SU-DHL-6 (cell line): ENCODE results near the gene CEP135.
"Not testable (repeated sequence)": the region's sequence is repeated elsewhere in the genome, so short reads cannot be mapped to it uniquely, and the experiment has no call there.

Source experiments
- H2AFZ ChIP-seq: fragments of 200-600 bp; sonication (generic); 2 replicates; pipeline ENCODE4 v1.6.1; 2014; ENCODE audit warnings: low read depth, mild to moderate bottlenecking, moderate library complexity, mixed read lengths, antibody characterized with exemption, low read length; ENCODE audit not compliant: severe bottlenecking
- H3F3A ChIP-seq: fragments of 200-600 bp; shearing (Covaris generic); 2 replicates; pipeline ENCODE4 v1.6.0; 2016; ENCODE audit warnings: antibody characterized with exemption, mild to moderate bottlenecking; ENCODE audit not compliant: insufficient read depth
- H3K27ac ChIP-seq: fragments of 200-600 bp; sonication (generic); 2 replicates; pipeline ENCODE4 v1.5.1; 2016; ENCODE audit warnings: low read depth, mild to moderate bottlenecking, low read length, moderate library complexity, mixed read lengths
- H3K27me3 ChIP-seq: fragments of 200-600 bp; sonication (generic), shearing (Covaris generic); 2 replicates; pipeline ENCODE4 v1.6.0; 2014; ENCODE audit warnings: mild to moderate bottlenecking, low read length
- H3K36me3 ChIP-seq: fragments of 200-600 bp; sonication (generic); 2 replicates; pipeline ENCODE4 v1.6.1; 2014; ENCODE audit warnings: mild to moderate bottlenecking, low read length, mixed read lengths
- H3K4me2 ChIP-seq: fragments of 300-600, 200-600 bp; shearing (Covaris generic), sonication (generic); 2 replicates; pipeline ENCODE4 v1.6.0; 2014; ENCODE audit warnings: low read length, low read depth, mild to moderate bottlenecking; ENCODE audit not compliant: poor library complexity, severe bottlenecking
- H3K4me3 ChIP-seq: fragments of 200-600 bp; sonication (generic); 2 replicates; pipeline ENCODE4 v1.5.1; 2014; ENCODE audit warnings: antibody characterized with exemption, low read length, mild to moderate bottlenecking, mixed read lengths; ENCODE audit not compliant: insufficient read depth, poor library complexity, severe bottlenecking
- H3K79me2 ChIP-seq: fragments of 200-600 bp; sonication (generic); 2 replicates; pipeline ENCODE4 v1.6.1; 2014; ENCODE audit warnings: mild to moderate bottlenecking, low read length, moderate library complexity; ENCODE audit not compliant: insufficient read depth
- H3K9ac ChIP-seq: fragments of 200-600 bp; sonication (generic); 2 replicates; pipeline ENCODE4 v1.7.0; 2014; ENCODE audit warnings: mild to moderate bottlenecking, low read length
- H3K9me2 ChIP-seq: fragments of 200-600 bp; sonication (generic); replicated peaks from 2 replicates; pipeline ENCODE4 v1.6.1; 2014; ENCODE audit warnings: low read length; ENCODE audit not compliant: insufficient read depth
- H3K9me3 ChIP-seq: fragments of 200-600 bp; sonication (generic); 2 replicates; pipeline ENCODE4 v1.6.1; 2014; ENCODE audit warnings: low read length, mixed read lengths; ENCODE audit not compliant: insufficient read depth
- H4K20me1 ChIP-seq: fragments of 200-600 bp; sonication (generic); 2 replicates; pipeline ENCODE4 v1.6.1; 2014; ENCODE audit warnings: low read depth, mild to moderate bottlenecking, antibody characterized with exemption, low read length, moderate library complexity, mixed read lengths
- EZH2phosphoT487 ChIP-seq: fragments of 200-600 bp; sonication (generic), shearing (Covaris generic); conservative IDR thresholded peaks from 2 replicates; pipeline ENCODE4 v1.6.1; 2018; ENCODE audit warnings: mild to moderate bottlenecking, antibody characterized with exemption, low read length, moderate library complexity, mixed read lengths
- TF ChIP-seq, protein P1 (sequence below): fragments of 200-600 bp; sonication (generic); IDR thresholded peaks from one replicate; pipeline ENCODE4 v1.5.1; 2017; ENCODE audit warnings: antibody characterized with exemption, mild to moderate bottlenecking, low read length, moderate library complexity; ENCODE audit not compliant: insufficient read depth, poor library complexity, severe bottlenecking

CEP135 gene

DNA sequence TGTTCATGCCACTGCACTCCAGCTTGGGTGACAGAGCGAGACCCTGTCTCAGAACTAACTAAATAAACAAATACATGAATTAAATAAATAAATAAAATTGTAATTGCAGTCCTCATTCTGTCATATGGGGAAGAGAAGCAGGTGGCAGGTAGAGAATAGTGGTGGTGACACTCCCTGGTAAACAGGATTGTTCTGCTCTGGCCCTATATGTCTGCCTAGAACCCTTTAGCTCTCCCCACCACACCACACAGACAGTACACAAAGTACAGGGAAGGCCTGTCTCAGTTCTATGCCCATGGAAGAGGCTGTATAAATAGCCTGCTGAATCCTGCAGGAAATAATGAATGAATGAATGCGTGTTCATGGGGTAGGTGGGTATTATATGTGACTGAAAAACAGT is 117.7 kb downstream of the CEP135 start:
- Histone ChIP-seq H3F3A (no peaks in the 10 kb centered on the region), H3K9ac (no peak overlapping the region), H3K9me2 (no peaks in the 10 kb centered on the region), H3K4me3 (no peak overlapping the region), H3K9me3 (no peaks in the 10 kb centered on the region), H3K36me3 (no peaks in the 10 kb centered on the region), H3K4me2 (no peak overlapping the region), H2AFZ (no peak overlapping the region), H3K27me3 (no peaks in the 10 kb centered on the region), H4K20me1 (no peaks in the 10 kb centered on the region), H3K27ac (no peak overlapping the region), H3K79me2 (no peaks in the 10 kb centered on the region)
- TF ChIP-seq, protein P1, sequence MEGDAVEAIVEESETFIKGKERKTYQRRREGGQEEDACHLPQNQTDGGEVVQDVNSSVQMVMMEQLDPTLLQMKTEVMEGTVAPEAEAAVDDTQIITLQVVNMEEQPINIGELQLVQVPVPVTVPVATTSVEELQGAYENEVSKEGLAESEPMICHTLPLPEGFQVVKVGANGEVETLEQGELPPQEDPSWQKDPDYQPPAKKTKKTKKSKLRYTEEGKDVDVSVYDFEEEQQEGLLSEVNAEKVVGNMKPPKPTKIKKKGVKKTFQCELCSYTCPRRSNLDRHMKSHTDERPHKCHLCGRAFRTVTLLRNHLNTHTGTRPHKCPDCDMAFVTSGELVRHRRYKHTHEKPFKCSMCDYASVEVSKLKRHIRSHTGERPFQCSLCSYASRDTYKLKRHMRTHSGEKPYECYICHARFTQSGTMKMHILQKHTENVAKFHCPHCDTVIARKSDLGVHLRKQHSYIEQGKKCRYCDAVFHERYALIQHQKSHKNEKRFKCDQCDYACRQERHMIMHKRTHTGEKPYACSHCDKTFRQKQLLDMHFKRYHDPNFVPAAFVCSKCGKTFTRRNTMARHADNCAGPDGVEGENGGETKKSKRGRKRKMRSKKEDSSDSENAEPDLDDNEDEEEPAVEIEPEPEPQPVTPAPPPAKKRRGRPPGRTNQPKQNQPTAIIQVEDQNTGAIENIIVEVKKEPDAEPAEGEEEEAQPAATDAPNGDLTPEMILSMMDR: no peak
- TF ChIP-seq EZH2phosphoT487: no peak

DNA sequence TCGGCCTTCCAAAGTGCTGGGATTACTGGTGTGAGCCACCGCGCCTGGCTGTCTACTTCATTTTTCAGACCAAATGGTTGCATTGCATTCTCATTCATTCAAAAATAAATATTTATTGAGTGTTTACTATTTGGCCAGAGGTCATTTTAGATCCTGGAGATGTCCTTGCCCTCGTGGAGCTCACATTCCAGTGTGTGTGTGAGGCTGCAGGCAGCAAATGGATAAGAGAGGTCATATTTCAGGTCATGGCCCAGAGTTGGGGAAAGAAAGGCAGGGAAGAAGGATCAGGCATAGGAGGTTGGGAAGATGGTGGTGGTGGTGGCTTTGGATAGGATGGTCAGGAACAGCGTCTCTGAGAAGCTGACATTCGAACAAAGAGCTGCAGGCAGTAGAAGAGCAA is 119.1 kb downstream of the CEP135 start:
- no peaks in the 10 kb centered on the region for H3K79me2 ChIP-seq
- no peak overlapping the region for H3K4me2 ChIP-seq
- no peaks in the 10 kb centered on the region for H3K9me3 ChIP-seq
- no peak overlapping the region for H3K27ac ChIP-seq
- no peaks in the 10 kb centered on the region for H3F3A ChIP-seq
- no peak overlapping the region for H2AFZ ChIP-seq
- no peaks in the 10 kb centered on the region for H3K9me2 ChIP-seq
- H3K27me3 ChIP-seq: no peaks in the 10 kb centered on the region
- no peaks in the 10 kb centered on the region for H3K36me3 ChIP-seq
- no peaks in the 10 kb centered on the region for H4K20me1 ChIP-seq
- no peak overlapping the region for H3K4me3 ChIP-seq
- TF ChIP-seq, protein P1: no peak
- no peak for TF ChIP-seq EZH2phosphoT487
- no peak overlapping the region for H3K9ac ChIP-seq

DNA sequence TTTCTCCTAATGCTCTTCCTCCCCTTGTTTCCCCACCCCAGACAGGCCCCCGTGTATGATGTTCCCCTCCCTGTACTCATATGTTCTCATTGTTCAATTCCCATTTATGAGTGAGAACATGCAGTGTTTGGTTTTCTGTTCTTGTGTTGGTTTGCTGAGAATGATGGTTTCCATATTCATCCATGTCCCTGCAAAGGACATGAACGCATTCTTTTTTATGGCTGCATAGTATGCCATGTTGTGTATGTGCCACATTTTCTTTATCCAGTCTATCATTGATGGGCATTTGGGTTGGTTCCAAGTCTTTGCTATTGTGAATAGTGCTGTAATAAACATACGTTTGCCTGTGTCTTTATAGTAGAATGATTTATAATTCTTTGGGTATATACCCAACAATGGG is 124.0 kb downstream of the CEP135 start:
- H3F3A ChIP-seq, H3K9me3 ChIP-seq, H3K4me3 ChIP-seq, H4K20me1 ChIP-seq, H3K27ac ChIP-seq, H2AFZ ChIP-seq, H3K79me2 ChIP-seq, H3K4me2 ChIP-seq, H3K36me3 ChIP-seq, H3K9me2 ChIP-seq, H3K9ac ChIP-seq, H3K27me3 ChIP-seq: not testable (repeated sequence)

DNA sequence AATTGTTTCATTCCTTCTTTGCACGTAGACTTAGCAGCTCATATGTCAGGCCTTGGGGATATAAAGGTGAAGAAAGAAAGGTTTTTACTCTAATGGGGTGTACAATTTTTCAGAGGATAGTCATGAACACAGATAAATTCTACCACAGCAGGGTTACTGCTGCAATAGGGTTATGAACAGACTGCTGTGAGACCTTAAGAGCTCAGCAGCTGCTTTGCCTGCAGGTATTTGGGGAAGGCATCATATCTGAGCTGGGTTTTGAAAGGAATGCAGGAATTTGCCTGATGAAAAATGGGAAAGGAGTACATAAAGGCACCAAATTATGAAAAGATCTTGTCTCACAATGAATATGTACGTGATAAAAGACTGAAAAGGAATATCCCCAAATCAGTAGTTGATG is 128.9 kb downstream of the CEP135 start:
- Histone ChIP-seq H3K4me2 (no peak overlapping the region), H3K36me3 (no peaks in the 10 kb centered on the region), H3K9me3 (no peaks in the 10 kb centered on the region), H3F3A (no peaks in the 10 kb centered on the region), H3K4me3 (no peak overlapping the region), H2AFZ (no peak overlapping the region), H3K9ac (no peak overlapping the region), H3K79me2 (no peaks in the 10 kb centered on the region), H3K9me2 (no peaks in the 10 kb centered on the region), H3K27ac (no peak overlapping the region), H4K20me1 (no peaks in the 10 kb centered on the region), H3K27me3 (no peaks in the 10 kb centered on the region)
- TF ChIP-seq, protein P1: no peak
- no peak for TF ChIP-seq EZH2phosphoT487
